Measurements from ENCODE around the gene DUS1L.

DUS1L gene

GRCh38 chr17:82083533-82084359 lies 18.1 kb upstream of the DUS1L start:
- Histone ChIP-seq H3K36me3 (replicated peaks; ENCODE audit: low read depth, low read length) (peaks cover 75% of the 10 kb centered on the region), H3K9me3 (ENCODE audit: insufficient read depth, low read length) (no peaks in the 10 kb centered on the region)
- no peak for TF ChIP-seq CTCF (IDR thresholded peaks at IDR 0.05; ENCODE audit: low read depth, low read length)
- TF ChIP-seq EZH2phosphoT487 (IDR thresholded peaks at IDR 0.05; ENCODE audit: low read depth) = no peak

GRCh38 chr17:82083009-82083408 lies 17.4 kb upstream of the DUS1L start:
- Histone ChIP-seq H3K36me3 (replicated peaks; ENCODE audit: low read depth, low read length) (peaks cover 71% of the 10 kb centered on the region), H4K20me1 (ENCODE audit: insufficient read depth, low read length) (peaks cover 21% of the 10 kb centered on the region), H3K27ac (ENCODE audit: low read length) (no peak overlapping the region), H3K4me3 (ENCODE audit: low read length) (no peak overlapping the region), H3K9me3 (ENCODE audit: insufficient read depth, low read length) (no peaks in the 10 kb centered on the region), H3K9ac (ENCODE audit: low read length) (no peak overlapping the region), H2AFZ (ENCODE audit: low read depth, low read length) (no peak overlapping the region), H3K79me2 (ENCODE audit: low read length) (no peaks in the 10 kb centered on the region), H3K4me1 (ENCODE audit: low read length) (no peaks in the 10 kb centered on the region), H3K4me2 (ENCODE audit: low read length) (no peak overlapping the region), H3K27me3 (ENCODE audit: low read depth, low read length) (no peaks in the 10 kb centered on the region)
- TF ChIP-seq EZH2phosphoT487 (IDR thresholded peaks at IDR 0.05; ENCODE audit: low read depth) = no peak
- TF ChIP-seq CTCF (IDR thresholded peaks at IDR 0.05; ENCODE audit: low read depth, low read length) = no peak

More at GRCh38 chr17:82083533-82084359, 18.1 kb upstream of the DUS1L start:
- Histone ChIP-seq H3K27ac (ENCODE audit: low read length) (no peak overlapping the region), H3K79me2 (ENCODE audit: low read length) (no peaks in the 10 kb centered on the region), H3K4me2 (ENCODE audit: low read length) (no peak overlapping the region), H3K4me1 (ENCODE audit: low read length) (no peaks in the 10 kb centered on the region), H3K9ac (ENCODE audit: low read length) (no peak overlapping the region), H3K4me3 (ENCODE audit: low read length) (no peak overlapping the region), H4K20me1 (ENCODE audit: insufficient read depth, low read length) (peaks cover 22% of the 10 kb centered on the region), H3K27me3 (ENCODE audit: low read depth, low read length) (no peaks in the 10 kb centered on the region), H2AFZ (ENCODE audit: low read depth, low read length) (no peak overlapping the region)

GRCh38 chr17:82082456-82082855 lies 16.9 kb upstream of the DUS1L start:
- Histone ChIP-seq H3K4me1 (ENCODE audit: low read length) (no peaks in the 10 kb centered on the region), H3K4me3 (ENCODE audit: low read length) (no peak overlapping the region), H3K27me3 (ENCODE audit: low read depth, low read length) (no peaks in the 10 kb centered on the region), H3K27ac (ENCODE audit: low read length) (no peak overlapping the region), H3K36me3 (replicated peaks; ENCODE audit: low read depth, low read length) (peaks cover 67% of the 10 kb centered on the region), H3K4me2 (ENCODE audit: low read length) (no peak overlapping the region), H2AFZ (ENCODE audit: low read depth, low read length) (no peak overlapping the region), H4K20me1 (ENCODE audit: insufficient read depth, low read length) (peaks cover 20% of the 10 kb centered on the region), H3K79me2 (ENCODE audit: low read length) (no peaks in the 10 kb centered on the region), H3K9ac (ENCODE audit: low read length) (no peak overlapping the region), H3K9me3 (ENCODE audit: insufficient read depth, low read length) (no peaks in the 10 kb centered on the region)
- no peak for TF ChIP-seq CTCF (IDR thresholded peaks at IDR 0.05; ENCODE audit: low read depth, low read length)
- no peak for TF ChIP-seq EZH2phosphoT487 (IDR thresholded peaks at IDR 0.05; ENCODE audit: low read depth)

GRCh38 chr17:82081966-82082365 lies 16.4 kb upstream of the DUS1L start:
- no peaks in the 10 kb centered on the region for H3K4me1 ChIP-seq (ENCODE audit: low read length)
- H3K9ac ChIP-seq (ENCODE audit: low read length) = no peak overlapping the region
- no peaks in the 10 kb centered on the region for H3K27me3 ChIP-seq (ENCODE audit: low read depth, low read length)
- no peak overlapping the region for H2AFZ ChIP-seq (ENCODE audit: low read depth, low read length)
- H3K4me2 ChIP-seq (ENCODE audit: low read length) = no peak overlapping the region
- no peak overlapping the region for H3K27ac ChIP-seq (ENCODE audit: low read length)
- H4K20me1 ChIP-seq (ENCODE audit: insufficient read depth, low read length) = peaks cover 20% of the 10 kb centered on the region
- TF ChIP-seq CTCF (IDR thresholded peaks at IDR 0.05; ENCODE audit: low read depth, low read length) = no peak
- TF ChIP-seq EZH2phosphoT487 (IDR thresholded peaks at IDR 0.05; ENCODE audit: low read depth) = no peak
- no peaks in the 10 kb centered on the region for H3K79me2 ChIP-seq (ENCODE audit: low read length)
- no peak overlapping the region for H3K4me3 ChIP-seq (ENCODE audit: low read length)
- peaks cover 63% of the 10 kb centered on the region for H3K36me3 ChIP-seq (replicated peaks; ENCODE audit: low read depth, low read length)
- no peaks in the 10 kb centered on the region for H3K9me3 ChIP-seq (ENCODE audit: insufficient read depth, low read length)
